Stimulated activated CD8-positive, alpha-beta memory T cell treated with anti-CD3 and anti-CD28 coated beads, Interleukin-12 subunit alpha, Interleukin-12 subunit beta, amount 100 ng/mL, for 4 hours (primary cell): ENCODE measurements around the gene MT1A.
A peak's percentile ranks its signal among the peaks of the same experiment; 100 is the strongest.

Source experiments
- DNase-seq: peaks from one replicate; pipeline ENCODE4 v3.0.0-alpha.2; 2020; ENCODE audit warnings: low read depth

MT1A gene

DNA sequence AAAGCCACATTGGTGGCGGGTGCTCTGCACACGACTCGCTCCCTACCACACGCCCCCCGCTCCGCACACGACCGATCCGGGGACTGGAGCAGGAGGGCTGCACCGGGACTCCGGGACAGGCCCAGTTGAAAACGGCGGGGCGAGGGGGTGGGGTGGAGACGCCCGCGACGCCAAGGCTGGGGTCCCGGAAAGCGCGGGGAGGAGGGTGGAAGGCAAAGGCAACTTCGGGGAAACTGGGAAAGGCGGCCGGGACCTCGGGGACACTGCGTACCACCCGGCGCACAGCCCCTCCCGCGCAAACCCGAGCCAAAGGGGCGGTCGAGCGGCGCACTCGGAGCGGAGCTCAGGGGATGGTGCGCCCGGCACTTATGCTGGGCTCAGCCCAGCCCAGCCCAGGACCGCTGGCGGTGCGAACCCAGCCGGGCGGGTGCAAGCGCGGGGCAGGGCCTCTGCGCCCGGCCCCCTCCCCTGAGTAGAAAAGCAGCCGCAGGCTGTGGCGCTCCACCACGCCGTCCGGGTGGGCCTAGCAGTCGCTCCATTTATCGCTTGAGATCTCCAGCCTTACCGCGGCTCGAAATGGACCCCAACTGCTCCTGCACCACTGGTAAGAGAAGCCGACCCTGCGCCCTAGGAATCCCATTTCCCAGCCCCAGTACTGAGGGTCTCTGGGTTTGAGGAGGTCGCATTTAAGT is 6.2 kb upstream of the MT1A start, which contains the start of gene MT1M:
Gene MT1M, plus strand, starts transcription at position 504 of the 692 bp plus-strand sequence. Its CDS starts 73 bp downstream, at position 577.
- no peak for DNase-seq

DNA sequence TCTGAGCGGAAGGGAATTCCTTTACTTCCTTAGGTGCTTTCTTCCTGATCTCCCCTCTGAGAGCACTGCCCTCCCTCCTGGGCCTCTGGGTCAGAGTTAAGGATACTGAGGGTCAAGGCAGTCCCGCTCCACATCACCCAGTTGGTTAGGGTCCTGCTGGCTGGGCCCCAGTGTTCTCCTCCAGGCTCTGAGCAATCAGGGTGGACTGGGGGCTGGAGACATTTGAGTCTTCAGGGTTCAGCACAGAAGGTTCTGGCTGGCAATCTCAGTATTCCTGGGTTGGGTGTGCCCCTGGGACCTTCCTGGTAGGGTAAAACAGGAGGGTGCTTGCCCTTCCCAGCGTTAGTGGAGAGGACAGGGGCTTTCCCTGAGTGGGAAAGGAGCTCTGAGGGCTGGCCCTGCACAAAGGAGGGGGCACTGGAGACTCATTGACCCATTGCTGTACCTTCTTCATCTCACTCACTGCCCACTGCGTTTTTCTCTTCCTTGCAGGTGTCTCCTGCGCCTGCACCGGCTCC is 5.6 kb upstream of the MT1A start:
- DNase-seq = no peak

DNA sequence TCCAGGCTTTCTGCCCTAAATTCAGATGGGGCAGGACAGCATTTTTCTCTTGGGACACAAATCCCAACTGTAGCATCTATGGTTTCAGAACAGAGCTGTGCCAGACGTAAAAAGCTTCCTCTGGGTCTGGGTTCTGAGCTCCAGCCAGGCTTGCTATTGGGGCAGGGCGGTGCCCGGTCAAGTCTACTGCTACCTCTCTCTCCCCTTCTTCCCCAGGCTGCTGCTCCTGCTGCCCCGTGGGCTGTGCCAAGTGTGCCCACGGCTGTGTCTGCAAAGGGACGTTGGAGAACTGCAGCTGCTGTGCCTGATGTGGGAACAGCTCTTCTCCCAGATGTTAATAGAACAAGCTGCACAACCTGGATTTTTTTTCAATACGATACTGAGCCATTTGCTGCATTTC is 4.9 kb upstream of the MT1A start:
- DNase-seq = no peak

DNA sequence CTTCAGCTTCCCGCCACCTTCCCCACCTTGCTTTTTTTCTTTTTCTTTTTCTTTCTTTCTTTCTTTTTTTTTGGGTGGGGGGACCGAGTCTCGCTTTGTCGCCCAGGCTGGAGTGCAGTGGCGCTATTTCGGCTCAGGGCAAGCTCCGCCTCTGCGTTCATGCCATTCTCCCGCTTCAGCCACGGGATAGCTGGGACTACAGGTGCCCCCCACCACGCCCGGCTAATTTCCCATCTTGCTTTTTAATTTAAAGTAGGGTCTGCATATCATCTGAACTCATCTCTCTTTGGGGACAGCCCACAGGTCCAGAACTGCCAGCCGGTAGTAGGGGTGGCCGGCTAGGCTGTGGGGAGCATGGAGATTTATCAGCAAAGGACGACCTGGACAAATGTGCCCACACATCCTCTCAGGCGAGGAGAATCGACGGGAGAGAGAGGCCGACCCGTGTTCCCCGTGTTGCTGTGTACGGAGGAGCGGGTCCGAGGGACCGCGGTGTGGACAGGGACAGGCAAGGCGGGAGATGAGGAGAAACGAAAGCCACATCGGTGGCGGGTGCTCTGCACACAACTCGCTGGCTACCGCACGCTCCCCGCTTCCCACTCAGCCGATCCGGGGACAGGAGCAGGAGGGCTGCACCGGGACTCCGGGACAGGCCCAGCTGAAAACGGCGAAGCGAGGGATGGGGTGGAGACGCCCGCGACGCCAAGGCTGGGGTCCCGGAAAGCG is 3.6 kb upstream of the MT1A start:
- DNase-seq = no peak

DNA sequence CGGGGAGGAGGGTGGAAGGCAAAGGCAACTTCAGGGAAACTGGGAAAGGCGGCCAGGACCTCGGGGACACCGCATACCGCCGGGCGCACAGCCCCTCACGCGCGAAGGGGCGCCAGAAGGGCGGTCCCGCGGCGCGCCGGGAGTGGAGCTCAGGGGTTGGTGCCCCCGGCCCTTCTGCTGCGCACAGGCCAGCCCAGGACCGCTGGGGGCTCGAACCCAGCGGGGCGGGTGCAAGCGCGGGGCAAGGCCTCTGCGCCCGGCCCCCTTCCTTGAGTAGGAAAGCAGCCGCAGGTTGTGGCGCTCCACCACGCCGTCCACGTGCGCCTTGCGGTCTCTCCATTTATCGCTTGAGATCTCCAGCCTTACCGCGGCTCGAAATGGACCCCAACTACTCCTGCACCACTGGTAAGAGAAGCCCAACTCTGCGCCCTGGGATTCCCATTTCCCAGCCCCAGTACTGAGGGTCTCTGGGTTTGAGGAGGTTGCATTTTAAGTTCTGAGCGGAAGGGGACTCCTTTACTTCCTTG is 3.0 kb upstream of the MT1A start:
- no peak for DNase-seq

DNA sequence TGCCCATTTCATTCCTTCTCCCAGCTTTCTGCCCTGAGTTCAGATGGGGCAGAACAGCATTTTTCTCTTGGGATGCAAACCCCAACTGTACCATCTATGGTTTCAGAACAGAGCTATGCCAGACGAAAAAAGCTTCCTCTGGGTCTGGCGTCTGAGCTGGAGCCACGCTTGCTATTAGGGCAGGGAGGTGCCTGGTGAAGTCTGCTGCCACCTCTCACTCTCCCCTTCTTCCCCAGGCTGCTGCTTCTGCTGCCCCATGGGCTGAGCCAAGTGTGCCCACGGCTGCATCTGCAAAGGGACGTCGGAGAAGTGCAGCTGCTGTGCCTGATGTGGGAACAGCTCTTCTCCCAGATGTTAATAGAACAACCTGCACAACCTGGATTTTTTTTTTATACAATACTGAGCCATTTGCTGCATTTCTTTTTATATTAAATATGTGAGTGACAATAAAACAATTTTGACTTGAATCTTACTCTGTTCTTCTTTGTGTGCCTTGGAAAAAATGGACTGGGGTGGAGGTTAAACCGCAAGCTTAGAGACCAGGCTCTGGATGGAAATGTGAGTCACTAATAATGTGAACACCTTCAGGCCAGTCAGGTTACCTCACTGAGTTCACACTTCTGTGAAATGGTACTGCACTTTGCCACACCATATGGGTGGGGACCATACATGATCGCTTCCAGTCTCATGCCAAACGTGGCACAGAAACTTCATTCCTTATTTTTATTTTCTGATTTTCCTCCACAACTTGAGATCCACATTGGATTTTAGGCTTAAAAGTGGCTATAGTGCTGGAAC is 1.7 kb upstream of the MT1A start:
- no peak for DNase-seq

DNA sequence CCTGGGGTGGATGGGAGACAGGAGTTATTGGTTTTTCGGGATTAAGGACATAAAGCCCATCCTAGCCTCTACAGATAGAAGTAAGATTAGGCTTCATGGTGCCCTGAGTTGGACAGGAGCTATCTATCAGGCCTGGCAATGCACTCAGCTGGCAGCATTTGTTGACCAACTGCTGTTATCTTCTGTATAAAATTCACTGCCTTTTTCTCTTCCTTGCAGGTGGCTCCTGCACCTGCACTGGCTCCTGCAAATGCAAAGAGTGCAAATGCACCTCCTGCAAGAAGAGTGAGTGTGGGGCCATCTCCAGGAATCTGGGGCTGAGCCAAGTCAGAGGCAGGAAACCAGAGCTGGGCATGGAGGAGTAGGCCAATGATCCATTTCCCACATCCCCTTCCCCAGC is 579 bp downstream of the MT1A start:
- DNase-seq = no peak

DNA sequence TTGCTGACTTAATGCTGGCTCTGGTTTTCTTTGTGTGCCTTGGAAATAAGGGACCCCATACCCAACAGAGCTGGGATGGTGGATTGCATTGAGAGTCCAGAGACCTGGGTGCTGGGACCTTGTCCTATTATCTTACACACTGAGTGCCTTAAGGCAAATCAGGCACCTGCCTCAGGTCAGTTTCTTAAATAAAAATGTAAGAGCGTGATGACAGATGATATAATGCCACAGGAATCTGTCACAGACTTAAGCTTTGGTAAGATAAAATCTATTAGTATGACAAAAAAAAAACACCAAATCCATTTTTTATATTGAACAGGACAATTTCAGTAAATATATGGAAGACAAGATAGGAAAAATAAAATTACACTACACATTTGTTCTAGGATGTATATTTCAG is 1.6 kb downstream of the MT1A start:
- DNase-seq = no peak

DNA sequence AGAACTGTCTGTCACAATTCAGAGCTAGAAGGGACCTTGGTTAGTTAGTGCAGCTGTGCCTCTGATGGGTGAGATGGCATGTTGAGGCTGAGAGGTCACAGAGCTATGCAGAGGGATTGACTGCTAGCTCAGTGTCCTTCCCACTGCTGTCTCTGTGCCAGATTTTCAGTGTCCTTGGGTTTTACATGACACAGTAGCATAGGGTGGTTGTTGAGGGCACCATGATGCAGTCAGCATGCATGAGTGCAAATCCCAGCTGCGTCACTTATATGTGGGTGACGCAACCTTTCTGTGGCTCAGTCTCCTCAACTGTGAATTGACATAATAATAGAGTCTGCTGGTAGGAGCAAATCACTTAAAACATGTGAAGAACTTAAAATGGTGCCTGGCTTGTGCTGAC is 2.7 kb downstream of the MT1A start:
- DNase-seq = no peak

DNA sequence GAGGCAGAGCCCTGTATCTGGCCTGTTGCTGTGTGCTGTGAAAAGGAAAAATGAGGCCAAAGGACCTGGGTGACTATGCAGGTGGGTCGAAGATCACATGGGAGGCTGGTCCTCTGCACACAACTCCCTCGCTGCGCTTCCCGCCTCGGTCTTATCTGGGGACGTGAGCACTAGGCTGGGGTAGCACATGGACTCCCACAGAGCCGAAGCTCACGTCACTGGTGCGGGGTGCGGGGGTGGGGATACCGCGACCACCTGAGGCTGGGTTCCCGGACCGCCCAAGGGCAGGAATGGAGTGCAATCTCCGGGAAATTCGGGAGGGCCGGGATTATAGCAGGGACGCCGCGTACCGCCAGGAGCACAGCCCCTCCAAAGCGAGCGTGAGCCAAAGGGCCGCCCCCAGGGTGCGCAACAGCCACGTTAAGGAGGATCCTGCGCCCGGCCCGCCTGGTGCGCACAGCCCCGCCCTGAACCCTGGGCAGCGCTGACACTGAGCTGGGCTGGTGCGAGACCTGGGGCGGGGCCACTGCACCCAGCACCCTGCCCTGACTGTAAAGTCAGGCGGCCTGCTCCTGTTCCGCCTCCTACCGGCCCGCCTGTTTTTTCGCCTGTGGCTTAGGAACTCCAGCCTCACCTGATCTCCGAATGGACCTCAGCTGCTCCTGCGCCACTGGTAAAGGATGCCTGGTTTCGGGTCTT is 4.8 kb downstream of the MT1A start:
- peak; percentile 58 for DNase-seq

DNA sequence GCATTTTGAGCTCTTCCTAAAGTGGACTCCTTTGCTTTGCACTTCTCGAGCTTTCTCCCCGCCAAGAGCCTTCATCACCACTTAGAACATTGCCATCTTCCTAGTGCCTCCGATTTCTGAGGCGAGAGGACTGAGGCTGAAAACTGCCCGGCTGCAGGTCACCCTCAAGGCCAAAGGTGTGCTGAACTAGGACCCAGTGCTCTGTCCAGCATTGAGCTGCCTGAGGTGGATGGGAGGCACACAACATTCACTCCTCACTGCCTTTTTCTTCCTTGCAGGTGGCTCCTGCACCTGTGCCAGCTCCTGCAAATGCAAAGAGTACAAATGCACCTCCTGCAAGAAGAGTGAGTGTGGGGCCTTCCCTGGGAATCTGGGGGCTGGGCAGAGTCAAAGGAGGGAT is 5.4 kb downstream of the MT1A start:
- DNase-seq = no peak

DNA sequence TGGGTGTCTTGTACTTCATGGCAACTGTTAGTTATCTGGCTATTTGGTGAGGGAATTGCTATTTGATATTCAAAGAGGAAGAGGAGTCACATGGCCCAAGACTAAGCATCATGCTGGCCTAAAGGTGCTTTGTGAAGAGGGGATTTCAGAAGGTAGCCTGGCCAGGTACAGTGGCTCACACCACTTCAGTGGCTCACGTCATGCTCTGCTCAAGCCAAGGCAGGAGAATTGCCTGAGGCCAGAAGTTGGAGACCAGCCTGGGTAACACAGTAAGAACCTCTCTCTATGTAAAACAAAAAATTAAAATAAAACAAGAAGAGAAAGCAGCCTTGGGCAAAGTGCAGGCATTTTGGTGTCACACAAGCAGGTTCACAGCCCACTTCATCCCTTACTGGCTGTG is 6.8 kb downstream of the MT1A start:
- DNase-seq = no peak

DNA sequence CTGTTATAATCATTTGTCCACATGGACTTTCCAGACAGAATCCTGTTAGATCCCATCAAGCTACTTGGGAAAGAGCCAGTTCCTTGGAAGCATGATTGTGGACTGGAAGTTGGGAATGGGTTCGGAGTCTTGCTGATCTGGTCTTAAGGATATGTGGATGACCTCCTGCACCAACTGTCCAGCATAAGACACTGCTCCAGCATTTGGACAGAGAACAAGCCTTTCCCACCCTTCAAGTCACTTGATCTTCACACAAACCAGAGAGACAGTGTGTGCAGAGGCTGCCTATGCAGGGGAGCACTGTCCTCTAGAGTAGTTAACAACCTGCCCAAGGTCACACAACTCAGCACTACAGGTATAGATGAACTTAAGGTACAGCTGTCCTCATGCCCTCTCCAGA is 7.4 kb downstream of the MT1A start:
- no peak for DNase-seq

DNA sequence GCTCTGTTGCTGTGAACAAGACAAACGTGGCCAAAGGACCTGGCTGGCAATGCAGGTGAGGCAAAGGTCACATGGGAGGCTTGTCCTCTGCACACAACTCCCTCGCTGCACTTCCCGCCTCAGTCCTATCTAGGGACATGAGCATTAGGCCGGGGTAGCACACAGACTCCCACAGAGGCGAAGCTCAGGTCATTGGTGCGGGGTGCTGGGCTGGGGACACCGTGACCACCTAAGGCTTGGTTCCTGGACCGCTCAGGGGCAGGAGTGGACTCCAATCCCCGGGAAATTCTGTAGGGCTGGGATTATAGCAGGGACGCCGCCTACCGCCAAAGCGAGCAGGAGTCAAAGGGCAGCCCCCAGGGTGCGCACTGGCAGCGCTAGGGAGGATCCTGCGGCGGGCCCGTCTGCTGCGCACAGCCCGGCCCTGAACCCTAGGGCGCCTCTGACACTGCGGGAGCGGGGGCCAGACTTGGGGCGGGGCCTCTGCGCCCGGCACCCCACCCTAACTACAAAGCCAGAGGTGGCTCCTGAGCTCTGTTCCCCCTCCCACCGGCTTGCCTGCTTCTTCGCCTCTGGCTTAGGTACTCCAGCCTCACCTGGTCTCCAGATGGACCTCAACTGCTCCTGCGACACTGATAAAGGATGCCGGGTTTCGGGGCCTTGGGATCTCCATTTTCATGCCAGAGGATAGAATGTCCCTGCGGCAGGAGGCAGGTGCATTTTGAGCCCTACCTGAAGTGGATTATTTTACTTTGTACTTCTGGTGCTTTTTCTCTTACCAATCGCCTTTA is 9.4 kb downstream of the MT1A start:
- DNase-seq = no peak

DNA sequence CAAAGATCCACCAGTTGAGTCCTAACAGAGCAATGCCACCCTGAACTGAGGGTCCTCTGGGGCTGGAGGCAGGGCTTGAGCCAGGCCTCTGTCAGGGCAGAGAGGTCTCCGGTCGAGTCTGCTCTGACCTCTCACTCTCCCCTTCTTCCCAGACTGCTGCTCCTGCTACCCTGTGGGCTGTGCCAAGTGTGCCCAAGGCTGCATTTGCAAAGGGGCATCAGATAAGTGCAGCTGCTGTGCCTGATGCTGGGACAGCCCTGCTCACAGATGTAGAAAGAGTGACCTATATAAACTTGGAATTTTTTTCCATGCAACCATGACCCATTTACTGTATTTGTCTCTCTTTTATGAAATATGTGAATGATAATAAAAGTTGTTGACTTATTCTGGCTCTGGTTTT is 10.8 kb downstream of the MT1A start:
- no peak for DNase-seq

DNA sequence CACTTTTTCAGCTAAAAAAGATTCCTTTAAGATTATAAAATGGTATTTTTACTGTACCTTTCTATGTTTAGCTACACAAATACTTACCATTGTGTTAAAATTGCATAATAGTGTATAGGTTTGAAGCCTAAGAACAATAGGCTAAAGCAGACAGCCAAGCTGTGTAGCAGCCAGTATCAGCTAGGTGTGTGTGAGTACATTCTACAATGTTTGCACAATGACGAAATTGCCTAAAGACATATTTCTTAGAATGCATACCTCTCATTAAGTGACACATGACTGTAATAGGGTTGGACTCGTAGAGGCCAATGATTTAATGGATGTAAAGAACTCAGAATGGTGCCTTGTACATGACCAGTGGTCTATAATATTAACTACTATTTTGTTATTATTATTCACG is 11.4 kb downstream of the MT1A start:
- DNase-seq = no peak

DNA sequence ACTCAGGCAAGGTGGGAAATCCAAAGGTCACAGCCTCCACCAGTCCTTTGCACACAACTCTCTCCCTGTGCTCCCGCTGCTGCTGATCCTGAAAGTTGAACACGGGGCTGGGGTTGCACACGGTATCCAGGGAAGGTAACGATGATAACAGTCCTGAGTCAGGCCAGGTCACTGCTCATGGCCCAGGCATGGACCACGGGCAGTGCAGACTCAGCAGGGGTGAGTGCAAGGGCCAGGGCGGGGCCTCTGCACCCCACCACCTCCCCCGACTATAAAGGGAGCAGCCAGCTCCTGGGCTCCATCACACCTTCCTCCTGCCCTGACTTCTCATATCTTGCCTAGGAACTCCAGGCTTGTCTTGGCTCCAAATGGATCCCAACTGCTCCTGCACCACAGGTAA is 13.1 kb downstream of the MT1A start, which contains the start of gene MT1B:
Gene MT1B, plus strand, starts transcription at position 301 of the 400 bp plus-strand sequence. Its CDS starts 68 bp downstream, at position 369.
- DNase-seq = no peak

DNA sequence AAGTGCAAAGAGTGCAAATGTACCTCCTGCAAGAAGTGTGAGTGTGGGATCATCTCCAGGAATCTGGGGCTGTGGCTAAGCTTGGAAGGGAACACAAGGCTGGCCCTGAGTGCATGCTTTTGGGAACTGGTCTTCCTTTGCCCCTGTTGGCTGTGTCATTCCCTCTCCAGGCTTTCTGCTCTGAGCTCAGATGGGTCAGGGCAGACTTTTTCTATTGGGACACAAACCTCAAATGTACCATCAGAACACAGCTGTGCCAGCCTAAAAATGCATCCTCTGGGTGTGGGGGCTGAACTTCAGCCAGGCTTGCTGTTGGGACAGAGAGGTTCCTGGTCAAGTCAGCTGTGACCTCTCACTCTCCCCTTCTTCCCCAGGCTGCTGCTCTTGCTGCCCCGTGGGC is 14.1 kb downstream of the MT1A start:
- no peak for DNase-seq

DNA sequence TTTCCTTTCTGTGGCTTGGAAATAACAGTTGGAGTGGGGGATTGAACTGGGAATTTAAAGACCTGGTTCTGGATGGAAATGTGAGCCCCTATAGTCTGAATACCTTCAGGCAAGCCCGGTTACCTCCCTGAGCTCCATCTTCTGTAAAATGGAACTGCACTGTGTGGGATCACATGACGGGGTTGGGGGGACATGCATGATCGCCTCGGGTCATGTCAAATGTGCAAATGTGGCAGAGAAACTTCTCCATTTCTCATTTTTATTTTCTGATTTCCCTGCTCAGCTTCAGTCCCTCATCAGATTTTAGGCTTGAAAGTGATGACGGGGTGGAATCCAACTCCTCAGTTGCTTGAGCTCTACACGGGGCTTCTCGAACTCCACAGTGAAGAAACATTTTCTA is 14.8 kb downstream of the MT1A start:
- no peak for DNase-seq

DNA sequence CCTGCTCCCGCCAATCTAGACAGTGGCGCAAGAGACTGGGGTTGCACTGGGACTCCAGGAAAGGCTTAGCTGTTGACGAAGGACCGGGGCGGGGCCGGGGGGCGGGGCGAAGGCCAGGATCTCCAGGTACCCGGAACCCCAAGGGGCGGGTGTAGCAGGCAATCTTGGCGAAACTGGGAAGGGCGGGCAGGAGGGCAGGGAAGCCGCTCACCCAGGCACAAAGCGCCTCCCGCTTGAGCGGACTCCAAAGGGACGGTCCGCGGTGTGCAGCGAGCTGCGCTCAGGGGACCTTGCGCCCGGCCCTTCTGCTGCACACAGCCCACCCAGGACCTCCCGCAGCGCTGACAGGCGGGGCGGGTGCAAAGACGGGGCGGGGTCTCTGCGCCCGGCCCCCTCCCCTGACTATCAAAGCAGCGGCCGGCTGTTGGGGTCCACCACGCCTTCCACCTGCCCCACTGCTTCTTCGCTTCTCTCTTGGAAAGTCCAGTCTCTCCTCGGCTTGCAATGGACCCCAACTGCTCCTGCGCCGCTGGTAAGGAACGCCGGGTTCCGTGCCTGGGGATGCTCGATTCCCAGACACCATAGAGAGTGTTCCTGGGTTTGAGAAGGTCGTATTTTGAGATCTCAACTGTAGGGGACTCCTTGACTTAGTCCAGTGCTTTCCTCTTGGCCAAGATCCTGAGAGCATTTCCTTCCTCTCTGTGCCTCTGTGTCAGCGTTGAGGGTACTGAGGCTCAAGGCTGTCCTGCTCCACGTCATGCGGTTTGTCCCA is 19.3 kb downstream of the MT1A start, which contains the start of gene MT1F:
Gene MT1F, plus strand, starts transcription at position 405 of the 772 bp plus-strand sequence. Its CDS starts 100 bp downstream, at position 505.
- DNase-seq = peak; percentile 42
